GM19193 (cell line): ENCODE measurements around the gene FSHR.

Experiments used
- POLR2A ChIP-seq: IDR thresholded peaks from 4 replicates; pipeline ENCODE4 v1.6.1; 2011; ENCODE audit not compliant: insufficient read depth, insufficient read length; ENCODE audit errors: extremely low read depth

FSHR gene

GRCh38 chr2:48948400-48949125, 205.8 kb downstream of the FSHR start:
- no peak for TF ChIP-seq POLR2A

- TF ChIP-seq POLR2A: no peak
These were observed 207.8 kb downstream of the FSHR start for GRCh38 chr2:48946449-48947048.

- no peak for TF ChIP-seq POLR2A
These were observed 209.4 kb downstream of the FSHR start for GRCh38 chr2:48944956-48945355.

- no peak for TF ChIP-seq POLR2A
These were observed 210.9 kb downstream of the FSHR start for GRCh38 chr2:48943436-48943835.

GRCh38 chr2:48941908-48942307, 212.4 kb downstream of the FSHR start:
- no peak for TF ChIP-seq POLR2A

GRCh38 chr2:48941456-48941855, 212.9 kb downstream of the FSHR start:
- TF ChIP-seq POLR2A: no peak

- TF ChIP-seq POLR2A: no peak
These were observed 213.7 kb downstream of the FSHR start for GRCh38 chr2:48940606-48941005.

GRCh38 chr2:48939232-48939631, 215.1 kb downstream of the FSHR start:
- no peak for TF ChIP-seq POLR2A

- TF ChIP-seq POLR2A: no peak
These were observed 216.1 kb downstream of the FSHR start for GRCh38 chr2:48938231-48938630.

- no peak for TF ChIP-seq POLR2A
These were observed 219.5 kb downstream of the FSHR start for GRCh38 chr2:48934807-48935206.

GRCh38 chr2:48933828-48934497, 220.4 kb downstream of the FSHR start:
- TF ChIP-seq POLR2A: no peak

- TF ChIP-seq POLR2A: no peak
These were observed 221.6 kb downstream of the FSHR start for GRCh38 chr2:48932667-48933066.

GRCh38 chr2:48929571-48930301, 224.6 kb downstream of the FSHR start:
- no peak for TF ChIP-seq POLR2A

GRCh38 chr2:48927355-48927754, 227.0 kb downstream of the FSHR start:
- no peak for TF ChIP-seq POLR2A

- no peak for TF ChIP-seq POLR2A
These were observed 238.4 kb downstream of the FSHR start for GRCh38 chr2:48915884-48916283.
